IMR-90 (cell line): ENCODE measurements around the gene TRMT2A. TPM values are rescaled to one million over a fixed set of nuclear protein-coding genes. Genes with fewer than 3 reads are reported as not detected.

ENCODE experiments used
- ATAC-seq: fragments of 200-7000 bp; cut with Tn5 transposase; 2 replicates; pipeline ENCODE4 v1.9.1; 2020; ENCODE audit warnings: low read depth, mild to moderate bottlenecking, moderate library complexity
- BruUV-seq: library from RNA; stranded (reverse); fragments of 400-500 nt; replicated peaks from 2 replicates; lab custom pipeline; 2021; lab: Mats Ljungman, UMichigan
- CTCF ChIA-PET: fragments of 300-600 bp; formaldehyde crosslinking; extraction: SDS; loops from one replicate; lab custom pipeline; 2021; ENCODE audit warnings: antibody characterized with exemption; lab: Yijun Ruan, JAX
- POLR2A ChIA-PET: fragments of 300-600 bp; sonication (Branson Sonifier 250); formaldehyde crosslinking; loops from one replicate; lab custom pipeline; 2022; ENCODE audit warnings: antibody characterized with exemption; ENCODE audit not compliant: unreplicated experiment; lab: Charles Lee
- DNase-seq: peaks from one replicate; pipeline ENCODE4 v3.0.0; 2013
- H2AFZ ChIP-seq: replicated peaks from 2 replicates; pipeline ENCODE3; 2013; ENCODE audit warnings: low read length, mild to moderate bottlenecking; ENCODE audit not compliant: poor library complexity
- H2AK5ac ChIP-seq: 2 replicates; pipeline ENCODE4 v1.6.1; 2013; ENCODE audit warnings: low read depth, low read length, inconsistent platforms
- H2AK9ac ChIP-seq: replicated peaks from 2 replicates; pipeline ENCODE3; 2013; ENCODE audit warnings: mild to moderate bottlenecking, low read depth, low read length, moderate library complexity; ENCODE audit not compliant: poor library complexity
- H2BK120ac ChIP-seq: 2 replicates; pipeline ENCODE4 v1.6.1; 2013; ENCODE audit warnings: low read depth, low read length, inconsistent platforms
- H2BK15ac ChIP-seq: 3 replicates; pipeline ENCODE4 v1.6.1; 2013; ENCODE audit warnings: low read depth, low read length, inconsistent platforms
- H2BK20ac ChIP-seq: 2 replicates; pipeline ENCODE4 v1.6.1; 2013; ENCODE audit warnings: low read depth, mild to moderate bottlenecking, inconsistent platforms, low read length, moderate library complexity
- H2BK5ac ChIP-seq: 2 replicates; pipeline ENCODE4 v1.6.1; 2013; ENCODE audit warnings: mild to moderate bottlenecking, low read depth, low read length, inconsistent platforms; ENCODE audit not compliant: poor library complexity, severe bottlenecking
- H3K14ac ChIP-seq: replicated peaks from 2 replicates; pipeline ENCODE4 v1.6.1; 2013; ENCODE audit warnings: low read depth, low read length, inconsistent platforms
- H3K18ac ChIP-seq: 2 replicates; pipeline ENCODE4 v1.6.1; 2013; ENCODE audit warnings: low read depth, low read length, control low read depth
- H3K23ac ChIP-seq: 2 replicates; pipeline ENCODE4 v1.6.1; 2013; ENCODE audit warnings: low read depth, low read length, inconsistent platforms
- H3K27ac ChIP-seq: 2 replicates; pipeline ENCODE4 v1.5.1; 2013; ENCODE audit warnings: mild to moderate bottlenecking, control low read depth, low read length; ENCODE audit not compliant: insufficient read depth
- H3K27me3 ChIP-seq: 2 replicates; pipeline ENCODE4 v1.6.1; 2013; ENCODE audit warnings: low read length; ENCODE audit not compliant: control insufficient read depth, insufficient read depth
- H3K36me3 ChIP-seq: 2 replicates; pipeline ENCODE4 v1.6.1; 2013; ENCODE audit warnings: low read length, mixed read lengths; ENCODE audit not compliant: control insufficient read depth, insufficient read depth
- H3K4ac ChIP-seq: 2 replicates; pipeline ENCODE4 v1.6.1; 2013; ENCODE audit warnings: low read depth, low read length, inconsistent platforms
- H3K4me1 ChIP-seq: 2 replicates; pipeline ENCODE4 v1.6.1; 2013; ENCODE audit warnings: low read length, mixed read lengths; ENCODE audit not compliant: control insufficient read depth, insufficient read depth
- H3K4me2 ChIP-seq: 2 replicates; pipeline ENCODE4 v1.6.1; 2013; ENCODE audit warnings: low read depth, mild to moderate bottlenecking, control low read depth, low read length, moderate library complexity
- H3K4me3 ChIP-seq: 2 replicates; pipeline ENCODE4 v1.5.1; 2013; ENCODE audit warnings: low read depth, mild to moderate bottlenecking, control low read depth, low read length, moderate library complexity; ENCODE audit not compliant: insufficient read depth
- H3K56ac ChIP-seq: 2 replicates; pipeline ENCODE4 v1.6.1; 2013; ENCODE audit warnings: low read length, inconsistent platforms; ENCODE audit not compliant: insufficient read depth; ENCODE audit errors: extremely low read depth
- H3K79me1 ChIP-seq, 2 experiments: 2 replicates each; pipeline ENCODE4 v1.6.1; 2013; ENCODE audit warnings: low read length in 2 of 2, inconsistent platforms in 1 of 2, low read depth in 1 of 2
- H3K9ac ChIP-seq: 2 replicates; pipeline ENCODE4 v1.6.1; 2013; ENCODE audit warnings: low read depth, low read length, control low read depth
- H3K9me1 ChIP-seq: 2 replicates; pipeline ENCODE4 v1.6.1; 2013; ENCODE audit warnings: low read length, inconsistent platforms; ENCODE audit not compliant: insufficient read depth
- H3K9me3 ChIP-seq: 2 replicates; pipeline ENCODE4 v1.6.1; 2013; ENCODE audit warnings: low read length; ENCODE audit not compliant: control insufficient read depth, insufficient read depth
- H4K20me1 ChIP-seq: 2 replicates; pipeline ENCODE4 v1.6.1; 2013; ENCODE audit warnings: low read length, inconsistent platforms; ENCODE audit not compliant: insufficient read depth
- H4K5ac ChIP-seq: 2 replicates; pipeline ENCODE4 v1.6.1; 2013; ENCODE audit warnings: mild to moderate bottlenecking, low read depth, low read length, control low read depth
- H4K8ac ChIP-seq, 2 experiments: 2 replicates each; pipeline ENCODE4 v1.6.1; 2013; ENCODE audit warnings: low read depth in 2 of 2, low read length in 2 of 2, control low read depth in 1 of 2, inconsistent platforms in 1 of 2
- H4K91ac ChIP-seq: 2 replicates; pipeline ENCODE4 v1.6.1; 2013; ENCODE audit warnings: low read depth, low read length, inconsistent platforms; ENCODE audit not compliant: insufficient read depth
- BHLHE40 ChIP-seq: fragments of 150-350 bp; IDR thresholded peaks from 2 replicates; pipeline ENCODE4 v1.6.1; 2016; ENCODE audit warnings: mild to moderate bottlenecking, low read depth, low read length
- CEBPB ChIP-seq: IDR thresholded peaks from 2 replicates; pipeline ENCODE4 v1.6.1; 2012; ENCODE audit warnings: low read depth, low read length, improper control_type of control experiment
- MAZ ChIP-seq: IDR thresholded peaks from 2 replicates; pipeline ENCODE4 v1.6.1; 2012; ENCODE audit warnings: low read depth, mild to moderate bottlenecking, low read length, improper control_type of control experiment, moderate library complexity, borderline replicate concordance
- NFE2L2 ChIP-seq: fragments of 150-350 bp; IDR thresholded peaks from 2 replicates; pipeline ENCODE4 v1.6.1; 2016; ENCODE audit warnings: low read depth, mild to moderate bottlenecking, low read length
- RAD21 ChIP-seq: IDR thresholded peaks from 2 replicates; pipeline ENCODE4 v1.6.1; 2012; ENCODE audit warnings: low read length, improper control_type of control experiment
- SMC3 ChIP-seq: fragments of 150-350 bp; IDR thresholded peaks from 2 replicates; pipeline ENCODE4 v1.6.1; 2016; ENCODE audit warnings: low read depth, mild to moderate bottlenecking, antibody characterized with exemption, low read length, moderate library complexity
- WGBS, 2 experiments: methylation state at CpG; one replicate each; pipeline versions ENCODE4 v1.1.5 to v1.1.7; 2013; ENCODE audit warnings: missing lambda C conversion rate in 2 of 2; ENCODE audit not compliant: insufficient read length in 1 of 2; ENCODE audit errors: extremely low coverage in 2 of 2; 5-methylcytosine and 5-hydroxymethylcytosine counted together
- dilution Hi-C: fragments of 300-500 bp; cut with HindIII; formaldehyde crosslinking; loops from one replicate; pipeline ENCODE4 v1.14.3; 2018; ENCODE audit warnings: low sequenced_read_pairs; ENCODE audit not compliant: unreplicated experiment
- in situ Hi-C: fragments of 300-500 bp; cut with MboI; formaldehyde crosslinking; loops from 3 replicates; pipeline ENCODE4 v1.14.3; 2019; ENCODE audit warnings: low sequenced_read_pairs, inconsistent platforms, mixed read lengths
- intact Hi-C: fragments of 100-400 bp; cut with micrococcal nuclease; formaldehyde crosslinking; loops from 2 replicates; pipeline ENCODE4 v1.10.0; 2022
- polyA plus RNA-seq, 3 experiments: library from polyadenylated mRNA; depleted of rRNA; stranded (reverse); fragments of >200 nt; gene quantifications; 2 replicates each; pipeline ENCODE4 v1.2.3, GENCODE V29; 2012; ENCODE audit warnings: low replicate concordance in 1 of 3
- total RNA-seq: library from RNA; depleted of rRNA; stranded (reverse); fragments of >200 nt; gene quantifications from 2 replicates; pipeline ENCODE4 v1.2.3, GENCODE V29; 2012
- TF ChIP-seq, protein P1 (sequence below): fragments of 150-350 bp; IDR thresholded peaks from 2 replicates; pipeline ENCODE4 v1.6.1; 2017; ENCODE audit warnings: mild to moderate bottlenecking, antibody characterized with exemption, low read length, low read depth
- TF ChIP-seq, protein P2 (sequence below): fragments of 150-350 bp; IDR thresholded peaks from 2 replicates; pipeline ENCODE4 v1.6.1; 2016; ENCODE audit warnings: low read depth, mild to moderate bottlenecking, low read length, moderate library complexity, borderline replicate concordance
- TF ChIP-seq, protein P3 (sequence below): conservative IDR thresholded peaks from 2 replicates; pipeline ENCODE4 v1.5.1; 2012; ENCODE audit warnings: mild to moderate bottlenecking, low read depth, low read length, improper control_type of control experiment

Gene TRMT2A
- total and polyA plus RNA-seq, 2 of the 4 experiments (the other 2 are of a cell fraction) = 22.0 to 39.1 TPM

DNA sequence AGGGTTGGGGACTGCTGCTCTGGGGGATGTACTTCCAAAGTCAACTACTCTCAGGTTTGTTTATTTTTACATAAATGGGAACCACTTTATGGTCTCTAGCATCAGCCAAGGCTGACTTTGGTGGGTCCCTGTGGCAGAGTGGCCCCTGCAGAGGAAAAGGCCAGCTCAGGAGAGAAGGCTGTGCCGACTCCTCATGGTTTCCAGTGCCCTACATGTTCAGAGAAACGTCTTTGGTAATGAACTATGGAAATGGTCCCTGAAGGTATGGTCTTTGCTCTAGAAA, 11.5 kb upstream of the TRMT2A start:
- no peak overlapping the region for H3K27ac ChIP-seq
- no peak overlapping the region for H3K4ac ChIP-seq
- H2AK9ac ChIP-seq = no peak overlapping the region
- H4K8ac ChIP-seq = no peak overlapping the region
- H3K36me3 ChIP-seq = peaks cover 36% of the 10 kb centered on the region
- H3K9me3 ChIP-seq = no peaks in the 10 kb centered on the region
- no peak overlapping the region for H2BK15ac ChIP-seq
- H3K4me1 ChIP-seq = peaks cover 9% of the 10 kb centered on the region
- H3K9me1 ChIP-seq = peaks cover 3% of the 10 kb centered on the region; the same call in 1 of the 2 replicates
- no peak overlapping the region for H2AK5ac ChIP-seq
- BruUV-seq = no TSS peak
- no peak overlapping the region for H2BK5ac ChIP-seq
- H4K20me1 ChIP-seq = peaks cover 30% of the 10 kb centered on the region
- H4K5ac ChIP-seq = no peak overlapping the region
- H3K27me3 ChIP-seq = no peaks in the 10 kb centered on the region
- dilution Hi-C loops = no loop called here
- peaks cover 3 to 27% of the 10 kb centered on the region in 2 experiments; a peak in 3 of 4 replicates for H3K79me1 ChIP-seq
- H3K14ac ChIP-seq = no peak overlapping the region
- intact Hi-C loops = no loop called here
- whole genome bisulfite sequencing, 2 experiments = 38% methylated on average over 2 of the region's 2 CpGs; no CpG with 5 or more reads in 1 of the 2 experiments
- no peak for TF ChIP-seq NFE2L2
- TF ChIP-seq MAZ = no peak
- no peak for TF ChIP-seq RAD21
- TF ChIP-seq CEBPB = no peak
- TF ChIP-seq, protein P1, sequence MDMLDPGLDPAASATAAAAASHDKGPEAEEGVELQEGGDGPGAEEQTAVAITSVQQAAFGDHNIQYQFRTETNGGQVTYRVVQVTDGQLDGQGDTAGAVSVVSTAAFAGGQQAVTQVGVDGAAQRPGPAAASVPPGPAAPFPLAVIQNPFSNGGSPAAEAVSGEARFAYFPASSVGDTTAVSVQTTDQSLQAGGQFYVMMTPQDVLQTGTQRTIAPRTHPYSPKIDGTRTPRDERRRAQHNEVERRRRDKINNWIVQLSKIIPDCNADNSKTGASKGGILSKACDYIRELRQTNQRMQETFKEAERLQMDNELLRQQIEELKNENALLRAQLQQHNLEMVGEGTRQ = no peak
- no peak for TF ChIP-seq BHLHE40
- TF ChIP-seq, protein P2, sequence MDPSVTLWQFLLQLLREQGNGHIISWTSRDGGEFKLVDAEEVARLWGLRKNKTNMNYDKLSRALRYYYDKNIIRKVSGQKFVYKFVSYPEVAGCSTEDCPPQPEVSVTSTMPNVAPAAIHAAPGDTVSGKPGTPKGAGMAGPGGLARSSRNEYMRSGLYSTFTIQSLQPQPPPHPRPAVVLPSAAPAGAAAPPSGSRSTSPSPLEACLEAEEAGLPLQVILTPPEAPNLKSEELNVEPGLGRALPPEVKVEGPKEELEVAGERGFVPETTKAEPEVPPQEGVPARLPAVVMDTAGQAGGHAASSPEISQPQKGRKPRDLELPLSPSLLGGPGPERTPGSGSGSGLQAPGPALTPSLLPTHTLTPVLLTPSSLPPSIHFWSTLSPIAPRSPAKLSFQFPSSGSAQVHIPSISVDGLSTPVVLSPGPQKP = no peak
- TF ChIP-seq, protein P3, sequence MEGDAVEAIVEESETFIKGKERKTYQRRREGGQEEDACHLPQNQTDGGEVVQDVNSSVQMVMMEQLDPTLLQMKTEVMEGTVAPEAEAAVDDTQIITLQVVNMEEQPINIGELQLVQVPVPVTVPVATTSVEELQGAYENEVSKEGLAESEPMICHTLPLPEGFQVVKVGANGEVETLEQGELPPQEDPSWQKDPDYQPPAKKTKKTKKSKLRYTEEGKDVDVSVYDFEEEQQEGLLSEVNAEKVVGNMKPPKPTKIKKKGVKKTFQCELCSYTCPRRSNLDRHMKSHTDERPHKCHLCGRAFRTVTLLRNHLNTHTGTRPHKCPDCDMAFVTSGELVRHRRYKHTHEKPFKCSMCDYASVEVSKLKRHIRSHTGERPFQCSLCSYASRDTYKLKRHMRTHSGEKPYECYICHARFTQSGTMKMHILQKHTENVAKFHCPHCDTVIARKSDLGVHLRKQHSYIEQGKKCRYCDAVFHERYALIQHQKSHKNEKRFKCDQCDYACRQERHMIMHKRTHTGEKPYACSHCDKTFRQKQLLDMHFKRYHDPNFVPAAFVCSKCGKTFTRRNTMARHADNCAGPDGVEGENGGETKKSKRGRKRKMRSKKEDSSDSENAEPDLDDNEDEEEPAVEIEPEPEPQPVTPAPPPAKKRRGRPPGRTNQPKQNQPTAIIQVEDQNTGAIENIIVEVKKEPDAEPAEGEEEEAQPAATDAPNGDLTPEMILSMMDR = no peak
- no peak for TF ChIP-seq SMC3
- ChIA-PET CTCF (no interaction called here), POLR2A (interaction anchor here (0.6 kb wide), 1 partner anchor 155 kb away, joined by 14 read pairs; no protein-coding TSS in a partner anchor)
- no peak overlapping the region for H4K91ac ChIP-seq
- H3K23ac ChIP-seq = no peak overlapping the region
- ATAC-seq (no peak), DNase-seq (no peak)
- H3K4me3 ChIP-seq = no peak overlapping the region
- no peak overlapping the region for H3K56ac ChIP-seq
- H2AFZ ChIP-seq = no peak overlapping the region
- H2BK20ac ChIP-seq = no peak overlapping the region
- in situ Hi-C loops = no loop called here
- no peak overlapping the region for H3K9ac ChIP-seq
- H3K4me2 ChIP-seq = no peak overlapping the region
- H3K18ac ChIP-seq = no peak overlapping the region
- H2BK120ac ChIP-seq = no peak overlapping the region
